Hematopoietic multipotent progenitor cell treated with erythropoietin and hydrocortisone succinate and interleukin-3 and kit ligand, for 6 days (in vitro differentiated cells): ENCODE results near the gene CDAN1.

Experiments used
- DNase-seq: peaks from one replicate; pipeline ENCODE4 v3.0.0-alpha.2; 2015

CDAN1 gene

GRCh38 chr15:42707873-42708544 is 28.9 kb downstream of the CDAN1 start:
- DNase-seq, result peak; percentile 12

- DNase-seq, result no peak
Measured at GRCh38 chr15:42707068-42707467, 29.9 kb downstream of the CDAN1 start.

GRCh38 chr15:42705336-42705735 is 31.6 kb downstream of the CDAN1 start:
- DNase-seq, result no peak

GRCh38 chr15:42704492-42704926 is 32.4 kb downstream of the CDAN1 start:
- peak; percentile 90 for DNase-seq

GRCh38 chr15:42696626-42697025 is 40.3 kb downstream of the CDAN1 start:
- DNase-seq, result no peak

GRCh38 chr15:42695527-42696071 is 41.3 kb downstream of the CDAN1 start:
- no peak for DNase-seq

- no peak for DNase-seq
Measured at GRCh38 chr15:42694398-42694797, 42.5 kb downstream of the CDAN1 start.

GRCh38 chr15:42693942-42694341 is 43.0 kb downstream of the CDAN1 start:
- DNase-seq, result no peak

- DNase-seq, result no peak
Measured at GRCh38 chr15:42693496-42693895, 43.4 kb downstream of the CDAN1 start.

GRCh38 chr15:42692997-42693396 is 43.9 kb downstream of the CDAN1 start:
- no peak for DNase-seq

- no peak for DNase-seq
Measured at GRCh38 chr15:42692536-42692935, 44.4 kb downstream of the CDAN1 start.

GRCh38 chr15:42691770-42692169 is 45.2 kb downstream of the CDAN1 start:
- DNase-seq, result no peak

GRCh38 chr15:42691308-42691707 is 45.6 kb downstream of the CDAN1 start:
- DNase-seq, result peak; percentile 22

GRCh38 chr15:42688301-42688700 is 48.6 kb downstream of the CDAN1 start:
- no peak for DNase-seq

- no peak for DNase-seq
Measured at GRCh38 chr15:42687740-42688139, 49.2 kb downstream of the CDAN1 start.

- no peak for DNase-seq
Measured at GRCh38 chr15:42686281-42686680, 50.6 kb downstream of the CDAN1 start.

GRCh38 chr15:42681119-42681518 is 55.8 kb downstream of the CDAN1 start:
- no peak for DNase-seq

GRCh38 chr15:42680142-42680482 is 56.8 kb downstream of the CDAN1 start:
- peak; percentile 16 for DNase-seq

GRCh38 chr15:42679285-42680141 is 57.4 kb downstream of the CDAN1 start:
- DNase-seq, result peak; percentile 9

- no peak for DNase-seq
Measured at GRCh38 chr15:42675021-42675420, 61.9 kb downstream of the CDAN1 start.

- DNase-seq, result no peak
Measured at GRCh38 chr15:42674472-42674871, 62.5 kb downstream of the CDAN1 start.
